GM12891 (cell line): ENCODE measurements around the gene PAPLN.

Experiments
- DNase-seq: peaks from one replicate; pipeline ENCODE4 v3.0.0; 2011; ENCODE audit warnings: low spot score; ENCODE audit not compliant: insufficient read length
- FAIRE-seq: peaks from 2 replicates; lab custom pipeline; 2011; peaks lifted over from hg19 to GRCh38; lab: Jason Lieb, UNC
- PAX5 ChIP-seq: IDR thresholded peaks from 2 replicates; pipeline ENCODE4 v1.6.1; 2011; ENCODE audit warnings: low read length, moderate library complexity, mild to moderate bottlenecking; ENCODE audit not compliant: insufficient read depth, severe bottlenecking
- POLR2A ChIP-seq: IDR thresholded peaks from 2 replicates; pipeline ENCODE4 v1.6.1; 2011; ENCODE audit warnings: low read depth, low read length, control low read depth
- POLR2AphosphoS5 ChIP-seq: IDR thresholded peaks from 2 replicates; pipeline ENCODE4 v1.6.1; 2011; ENCODE audit warnings: low read depth, low read length, control low read depth
- POU2F2 ChIP-seq: IDR thresholded peaks from 2 replicates; pipeline ENCODE4 v1.6.1; 2011; ENCODE audit warnings: low read depth, mild to moderate bottlenecking, control low read depth, low read length, moderate library complexity
- SPI1 ChIP-seq: IDR thresholded peaks from 2 replicates; pipeline ENCODE4 v1.6.1; 2011; ENCODE audit warnings: low read depth, low read length, control low read depth
- TAF1 ChIP-seq: IDR thresholded peaks from 2 replicates; pipeline ENCODE4 v1.6.1; 2011; ENCODE audit warnings: low read depth, low read length, control low read depth

The PAPLN gene

DNA sequence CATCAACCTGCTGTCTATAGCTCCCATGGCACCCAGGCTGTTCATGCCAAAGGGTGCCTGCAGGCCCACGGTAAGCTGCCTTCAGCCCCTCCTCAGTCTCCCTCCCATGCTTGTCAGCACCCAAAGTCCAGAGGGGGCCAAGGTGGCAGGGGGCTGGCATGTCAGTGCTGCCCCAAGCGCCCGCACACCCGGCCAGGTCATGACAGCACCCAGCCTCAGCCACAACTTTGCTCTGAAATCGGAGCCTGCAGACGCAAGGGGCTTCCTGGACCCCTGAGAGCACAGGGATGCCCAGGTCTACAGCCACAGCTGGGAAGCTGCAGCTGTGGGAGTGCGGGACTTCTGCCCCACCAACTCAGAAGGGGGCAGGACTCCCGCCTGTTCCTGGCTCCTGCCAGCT, 28.5 kb upstream of the PAPLN start:
- no peak for FAIRE-seq
- DNase-seq: no peak
- TF ChIP-seq POLR2AphosphoS5: no peak
- TF ChIP-seq POU2F2: no peak
- no peak for TF ChIP-seq POLR2A
- TF ChIP-seq TAF1: no peak
- TF ChIP-seq PAX5: no peak
- no peak for TF ChIP-seq SPI1

DNA sequence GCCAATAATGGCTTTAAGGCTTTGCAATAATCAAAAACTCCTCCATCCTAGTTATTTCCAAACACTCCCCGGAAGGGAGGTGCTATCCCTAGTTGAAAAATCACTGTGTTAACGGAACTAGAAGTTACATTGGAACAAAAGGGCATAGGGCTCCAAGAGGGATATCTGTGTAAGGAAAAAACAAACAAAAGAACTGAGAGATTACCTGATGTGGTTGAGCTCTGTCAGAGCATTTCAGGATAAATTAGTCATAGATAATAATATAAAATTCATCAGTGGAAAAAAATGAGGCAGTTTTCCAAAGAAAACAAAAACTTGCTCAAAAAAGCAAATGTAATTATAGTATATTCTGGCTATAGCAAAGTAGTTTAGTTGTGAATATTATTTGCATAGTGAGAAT, 27.4 kb upstream of the PAPLN start:
- DNase-seq: no peak
- no peak for FAIRE-seq
- TF ChIP-seq PAX5 (no peak), TAF1 (no peak), POLR2AphosphoS5 (no peak), POU2F2 (no peak), POLR2A (no peak), SPI1 (no peak)

DNA sequence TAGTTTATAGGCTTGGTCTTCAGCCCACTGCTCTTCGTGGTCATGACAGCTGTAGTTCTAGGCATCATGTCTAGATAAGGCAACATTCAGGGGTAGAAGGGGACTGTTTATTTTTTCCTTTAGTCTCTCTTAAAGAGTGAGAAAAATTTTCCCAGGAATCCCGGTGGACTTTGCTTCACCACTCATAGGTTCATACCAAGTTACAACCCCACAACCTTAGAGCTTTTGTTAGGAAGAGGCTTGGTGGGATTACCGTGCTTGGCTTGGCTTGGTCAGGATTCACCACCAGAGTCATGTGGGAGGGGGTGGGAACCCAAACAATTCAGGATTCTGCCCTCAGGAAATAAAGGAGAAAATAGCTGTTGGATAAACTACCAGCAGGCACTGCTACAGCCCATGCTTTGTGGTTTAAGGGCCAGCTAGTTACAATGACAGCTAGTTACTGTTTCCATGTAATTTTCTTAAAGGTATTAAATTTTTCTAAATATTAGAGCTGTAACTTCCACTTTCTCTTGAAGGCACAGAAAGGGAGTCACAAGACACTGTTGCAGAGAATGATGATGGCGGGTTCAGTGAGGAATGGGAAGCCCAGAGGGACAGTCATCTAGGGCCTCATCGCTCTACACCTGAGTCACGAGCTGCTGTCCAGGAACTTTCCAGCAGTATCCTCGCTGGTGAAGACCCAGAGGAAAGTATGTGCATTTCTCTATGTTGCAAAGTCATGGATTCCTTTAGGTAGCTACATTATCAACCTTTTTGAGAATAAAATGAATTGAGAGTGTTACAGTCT, 25.9 kb upstream of the PAPLN start:
- TF ChIP-seq TAF1 (no peak), POLR2AphosphoS5 (no peak), POU2F2 (no peak), POLR2A (no peak), PAX5 (no peak), SPI1 (no peak)
- DNase-seq (no peak), FAIRE-seq (no peak)

DNA sequence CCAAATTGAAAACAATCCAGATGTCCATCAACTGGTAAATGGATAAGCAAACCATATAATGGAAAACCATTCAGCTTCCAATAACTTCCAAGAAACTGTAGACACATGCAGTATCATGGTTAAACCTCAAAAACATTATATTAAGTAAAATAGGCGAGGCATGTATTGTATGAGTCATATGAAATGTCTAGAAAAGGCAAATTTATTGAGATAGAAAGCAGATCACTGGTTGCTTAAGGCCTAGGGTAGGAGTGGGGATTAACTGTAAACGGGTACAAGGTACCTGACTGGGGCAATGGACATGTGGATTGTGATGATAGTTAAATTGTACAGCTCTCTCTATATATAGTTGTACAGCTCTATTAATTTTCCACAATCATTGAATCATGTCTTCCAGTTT, 21.3 kb upstream of the PAPLN start:
- TF ChIP-seq SPI1: no peak
- no peak for TF ChIP-seq POLR2AphosphoS5
- no peak for TF ChIP-seq PAX5
- no peak for TF ChIP-seq POU2F2
- no peak for TF ChIP-seq POLR2A
- no peak for TF ChIP-seq TAF1
- DNase-seq: no peak
- no peak for FAIRE-seq

DNA sequence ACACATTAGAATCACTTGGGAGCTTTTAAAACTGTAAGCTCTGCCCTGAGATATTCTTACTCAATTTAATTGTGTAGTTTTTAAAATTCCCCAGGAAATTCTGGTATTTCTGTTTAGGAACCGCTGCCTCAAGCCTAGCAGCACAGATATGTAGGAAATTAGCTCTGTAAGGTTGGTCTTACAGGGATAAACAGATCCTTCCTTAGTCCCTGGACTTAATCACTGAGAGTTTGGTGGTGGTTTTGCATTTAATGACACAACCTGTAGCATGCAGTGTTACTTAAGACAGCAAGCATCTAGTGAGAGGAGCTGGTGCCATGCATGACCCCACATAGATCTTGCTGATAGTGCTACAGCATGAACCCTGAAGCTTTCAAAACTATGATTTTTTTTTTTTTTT, 19.9 kb upstream of the PAPLN start:
- TF ChIP-seq SPI1 (no peak), POLR2A (no peak), TAF1 (no peak), PAX5 (no peak), POU2F2 (no peak), POLR2AphosphoS5 (no peak)
- FAIRE-seq: no peak

DNA sequence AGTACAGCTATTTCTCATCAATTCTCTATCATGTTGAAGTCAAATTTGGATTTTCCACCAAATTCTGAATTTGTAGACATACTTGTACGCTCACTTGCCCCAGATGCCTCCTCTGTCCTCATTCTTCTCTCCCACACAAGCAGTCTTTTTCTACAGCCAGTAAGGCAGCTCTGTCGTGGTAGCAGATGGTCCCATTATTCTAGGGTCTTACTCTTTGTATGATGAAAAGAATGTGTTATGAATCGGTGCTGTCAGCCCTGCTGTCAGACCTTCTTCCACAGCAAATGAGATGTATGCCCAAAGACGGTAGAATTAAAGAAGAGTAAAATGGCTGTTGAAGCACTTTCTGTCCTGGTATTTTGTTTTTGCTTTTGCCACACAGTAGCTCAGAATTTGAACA, 17.2 kb upstream of the PAPLN start:
- FAIRE-seq (no peak), DNase-seq (no peak)
- no peak for TF ChIP-seq TAF1
- no peak for TF ChIP-seq SPI1
- TF ChIP-seq PAX5: no peak
- no peak for TF ChIP-seq POLR2A

More for the DNA sequence above, 19.9 kb upstream of the PAPLN start:
- DNase-seq: no peak

DNA sequence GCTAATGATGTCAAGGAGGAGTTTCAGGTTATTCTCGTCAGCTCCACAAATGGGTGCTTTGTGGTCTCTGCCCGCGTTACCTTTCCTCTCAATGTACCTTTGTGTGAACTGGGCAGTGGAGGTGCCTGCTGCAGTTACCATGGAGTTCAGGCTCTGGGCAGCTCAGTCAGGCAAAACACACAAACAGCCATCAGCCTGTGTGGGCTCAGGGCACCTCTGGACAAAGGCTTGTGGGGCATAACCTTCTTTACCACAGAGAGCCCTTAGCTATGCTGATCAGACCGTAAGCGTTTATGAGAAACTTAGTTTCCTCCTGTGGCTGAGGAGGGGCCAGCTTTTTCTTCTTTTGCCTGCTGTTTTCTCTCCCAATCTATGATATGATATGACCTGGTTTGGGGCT, 16.7 kb upstream of the PAPLN start:
- TF ChIP-seq PAX5: no peak
- no peak for TF ChIP-seq POLR2A
- no peak for TF ChIP-seq POU2F2
- no peak for TF ChIP-seq SPI1
- no peak for TF ChIP-seq POLR2AphosphoS5
- no peak for TF ChIP-seq TAF1
- FAIRE-seq (no peak), DNase-seq (no peak)

DNA sequence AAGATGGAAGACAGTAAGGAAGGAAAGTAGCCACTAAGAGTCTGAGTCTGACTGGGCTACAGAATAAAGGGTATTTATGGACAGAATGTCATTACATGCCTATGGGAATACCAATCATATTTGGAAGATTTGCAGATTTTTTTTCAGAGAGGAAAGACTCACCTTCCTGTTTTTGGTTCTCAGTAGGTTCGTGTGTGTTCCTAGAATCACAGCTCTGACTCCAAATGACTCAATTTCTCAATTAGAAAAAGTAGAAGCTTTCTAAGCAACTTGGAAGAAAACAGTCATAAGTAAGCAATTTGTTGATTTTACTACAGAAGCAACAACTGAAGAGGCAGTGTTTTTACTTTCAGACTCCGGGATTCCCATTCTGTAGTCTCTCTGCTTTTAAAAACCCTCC, 15.4 kb upstream of the PAPLN start:
- TF ChIP-seq POU2F2: no peak
- no peak for TF ChIP-seq SPI1
- TF ChIP-seq TAF1: no peak
- TF ChIP-seq PAX5: no peak
- TF ChIP-seq POLR2A: no peak
- TF ChIP-seq POLR2AphosphoS5: no peak
- no peak for DNase-seq
- no peak for FAIRE-seq

DNA sequence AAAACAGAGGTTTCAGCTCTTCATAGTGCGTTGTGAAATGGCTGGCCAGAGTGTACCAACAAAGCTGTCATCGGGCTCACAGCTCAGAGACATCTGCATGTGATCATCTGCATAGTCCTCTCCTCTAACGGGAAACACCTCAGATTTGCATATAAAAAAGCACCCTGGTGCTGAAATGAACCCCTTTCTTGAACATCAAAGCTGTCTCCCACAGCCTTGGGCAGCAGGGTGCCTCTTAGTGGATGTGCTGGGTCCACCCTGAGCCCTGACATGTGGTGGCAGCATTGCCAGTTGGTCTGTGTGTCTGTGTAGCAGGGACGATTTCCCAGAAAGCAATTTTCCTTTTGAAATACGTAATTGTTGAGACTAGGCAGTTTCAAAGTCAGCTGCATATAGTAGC, 14.3 kb upstream of the PAPLN start:
- FAIRE-seq: peak; percentile 79
- 0 out of 2 replicates have a peak, but pooled peaks have one; percentile 47 for TF ChIP-seq POLR2AphosphoS5
- TF ChIP-seq POU2F2: peak; percentile 98
- no peak for TF ChIP-seq POLR2A
- no peak for DNase-seq

DNA sequence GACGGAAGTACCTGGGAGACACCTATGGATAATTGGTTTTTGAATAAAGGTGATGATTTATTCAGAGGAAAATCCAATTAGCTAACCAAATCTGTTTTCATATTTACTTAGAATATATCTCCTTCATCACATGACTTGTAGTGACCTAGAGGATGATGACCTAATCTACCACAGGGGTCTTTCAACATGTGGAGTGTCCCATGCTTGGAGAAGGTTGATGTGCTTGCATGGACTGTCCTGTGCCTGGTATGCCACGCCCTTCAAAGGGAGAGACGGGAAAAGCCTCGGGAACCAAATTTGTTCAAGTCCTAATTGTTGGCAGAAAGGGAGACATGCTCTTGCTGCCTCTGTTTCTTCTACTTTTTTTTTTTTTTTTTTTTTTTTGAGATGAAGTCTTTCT, 11.8 kb upstream of the PAPLN start:
- DNase-seq (no peak), FAIRE-seq (no peak)
- no peak for TF ChIP-seq PAX5
- no peak for TF ChIP-seq TAF1
- TF ChIP-seq POLR2A: no peak
- no peak for TF ChIP-seq POU2F2
- TF ChIP-seq POLR2AphosphoS5: no peak
- no peak for TF ChIP-seq SPI1

DNA sequence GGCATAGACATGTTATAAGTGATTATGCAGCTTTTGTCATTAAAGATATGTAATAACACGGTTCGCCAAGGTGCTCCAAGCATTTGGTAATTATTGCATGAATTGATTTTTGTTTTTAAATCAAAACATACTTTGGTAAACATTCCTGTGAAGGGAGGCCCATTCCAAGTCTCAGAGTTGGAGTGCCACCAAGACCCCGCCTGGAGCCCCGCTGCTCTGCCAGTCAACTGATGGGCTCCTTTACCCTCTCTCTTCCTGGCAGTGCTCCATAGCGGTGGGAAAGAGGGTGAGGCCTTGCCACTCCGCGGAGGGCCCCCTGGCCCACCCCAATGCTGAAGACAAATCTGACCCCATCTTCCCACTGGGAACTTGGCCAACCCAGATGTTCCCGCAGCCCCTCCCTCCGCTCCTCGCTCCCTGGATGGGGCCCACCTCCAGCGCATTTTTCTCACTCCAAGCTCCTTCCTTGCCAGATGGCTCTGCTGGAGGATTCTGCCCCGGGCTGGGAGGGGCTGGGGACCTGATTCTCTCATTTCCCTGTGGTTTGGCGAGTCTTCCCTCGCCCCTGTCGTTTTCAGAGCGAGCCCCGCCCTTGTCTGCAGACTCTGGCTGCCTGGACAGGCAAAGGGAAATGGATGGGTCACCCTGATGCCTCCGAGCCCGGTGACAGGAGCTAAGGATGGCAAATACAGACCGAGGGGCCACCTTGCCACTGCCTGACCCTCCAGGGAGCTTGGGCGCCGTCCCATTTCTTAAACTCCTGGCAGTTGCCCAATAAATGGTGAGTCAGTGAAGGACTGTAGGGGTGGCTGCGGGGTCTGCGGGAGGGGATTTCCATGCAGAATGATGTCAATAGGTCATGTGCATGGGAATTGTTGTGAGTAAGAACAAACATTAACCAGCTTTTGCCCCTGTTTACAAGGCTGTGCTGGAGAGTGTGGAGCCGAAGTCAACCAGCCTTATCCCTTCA, 9.2 kb upstream of the PAPLN start:
- DNase-seq (no peak), FAIRE-seq (no peak)
- TF ChIP-seq POLR2A (no peak), POU2F2 (no peak), TAF1 (no peak), PAX5 (no peak), SPI1 (no peak), POLR2AphosphoS5 (no peak)
